Medulla oblongata (tissue), 1 donor: Measurements from ENCODE around the gene TENM3.
A peak's percentile ranks its signal among the peaks of the same experiment; 100 is the strongest.

ENCODE experiments used
- DNase-seq: peaks from one replicate; pipeline ENCODE4 v3.0.0-alpha.2; 2015; ENCODE audit errors: extremely low spot score

TENM3 gene

GRCh38 chr4:182736207-182736606, 493.0 kb downstream of the TENM3 start:
- no peak for DNase-seq

GRCh38 chr4:182738283-182739047, 495.3 kb downstream of the TENM3 start:
- DNase-seq: no peak

GRCh38 chr4:182740256-182740655, 497.1 kb downstream of the TENM3 start:
- DNase-seq: no peak

- no peak for DNase-seq
Observed at GRCh38 chr4:182741054-182741453, 497.9 kb downstream of the TENM3 start.

GRCh38 chr4:182741914-182742313, 498.7 kb downstream of the TENM3 start:
- DNase-seq: no peak

- DNase-seq: no peak
Observed at GRCh38 chr4:182743815-182744214, 500.6 kb downstream of the TENM3 start.

GRCh38 chr4:182745237-182745636, 502.0 kb downstream of the TENM3 start:
- no peak for DNase-seq

- no peak for DNase-seq
Observed at GRCh38 chr4:182746876-182747275, 503.7 kb downstream of the TENM3 start.

- DNase-seq: no peak
Observed at GRCh38 chr4:182748283-182748682, 505.1 kb downstream of the TENM3 start.

- DNase-seq: no peak
Observed at GRCh38 chr4:182748949-182749348, 505.7 kb downstream of the TENM3 start.

GRCh38 chr4:182749667-182750167, 506.5 kb downstream of the TENM3 start:
- DNase-seq: no peak

- DNase-seq: no peak
Observed at GRCh38 chr4:182752158-182752910, 509.1 kb downstream of the TENM3 start.

GRCh38 chr4:182754895-182755294, 511.7 kb downstream of the TENM3 start:
- no peak for DNase-seq

GRCh38 chr4:182756161-182756690, 513.0 kb downstream of the TENM3 start:
- DNase-seq: no peak

- no peak for DNase-seq
Observed at GRCh38 chr4:182758273-182758672, 515.1 kb downstream of the TENM3 start.

- DNase-seq: no peak
Observed at GRCh38 chr4:182760551-182761043, 517.4 kb downstream of the TENM3 start.

- no peak for DNase-seq
Observed at GRCh38 chr4:182764137-182764536, 520.9 kb downstream of the TENM3 start.

- DNase-seq: no peak
Observed at GRCh38 chr4:182764642-182765041, 521.4 kb downstream of the TENM3 start.

GRCh38 chr4:182765987-182766856, 523.0 kb downstream of the TENM3 start:
- DNase-seq: peak; percentile 7

- no peak for DNase-seq
Observed at GRCh38 chr4:182766857-182767250, 523.7 kb downstream of the TENM3 start.

- DNase-seq: no peak
Observed at GRCh38 chr4:182768838-182769237, 525.6 kb downstream of the TENM3 start.
